GM06990 (cell line): Measurements from ENCODE around the gene TRA2A.

Source experiments
- DNase-seq: peaks from one replicate; pipeline ENCODE4 v3.0.0-alpha.2; 2011; ENCODE audit not compliant: insufficient read length; ENCODE audit errors: extremely low read depth
- H3K27me3 ChIP-seq: replicated peaks from 2 replicates; pipeline ENCODE4 v1.6.0; 2011; ENCODE audit warnings: low read length; ENCODE audit not compliant: control insufficient read depth, insufficient read depth
- H3K36me3 ChIP-seq: 2 replicates; pipeline ENCODE4 v1.5.1; 2011; ENCODE audit warnings: low read length; ENCODE audit not compliant: control insufficient read depth, insufficient read depth
- H3K4me3 ChIP-seq: replicated peaks from 2 replicates; pipeline ENCODE4 v1.5.1; 2011; ENCODE audit warnings: low read depth, mild to moderate bottlenecking, control low read depth, low read length
- TF ChIP-seq, protein P1 (sequence below): IDR thresholded peaks from 2 replicates; pipeline ENCODE4 v1.5.1; 2011; ENCODE audit warnings: low read length, control low read depth, mild to moderate bottlenecking, inconsistent platforms; ENCODE audit not compliant: insufficient read depth, poor library complexity, severe bottlenecking

TRA2A gene

DNA sequence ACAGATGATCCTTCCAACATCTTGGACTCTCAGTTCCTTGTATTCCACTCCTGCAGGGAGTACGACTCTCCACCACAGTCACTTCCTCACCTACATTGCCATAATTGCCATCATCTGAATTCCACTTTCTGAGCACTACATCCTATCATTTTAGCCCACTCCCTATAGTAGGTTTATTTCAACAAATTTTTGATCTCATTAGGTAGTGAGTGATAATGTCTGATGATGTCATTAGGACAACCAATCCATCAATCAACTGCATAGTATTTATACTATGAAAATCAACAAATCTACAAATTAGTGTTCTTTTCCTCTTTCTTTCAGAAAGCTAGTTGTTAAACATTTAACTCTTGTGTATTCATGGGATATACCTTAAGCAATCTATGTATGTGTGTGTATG, 13.7 kb upstream of the TRA2A start:
- no peaks in the 10 kb centered on the region for H3K36me3 ChIP-seq
- no peaks in the 10 kb centered on the region for H3K27me3 ChIP-seq
- H3K4me3 ChIP-seq = no peak overlapping the region
- no peak for DNase-seq
- TF ChIP-seq, protein P1, sequence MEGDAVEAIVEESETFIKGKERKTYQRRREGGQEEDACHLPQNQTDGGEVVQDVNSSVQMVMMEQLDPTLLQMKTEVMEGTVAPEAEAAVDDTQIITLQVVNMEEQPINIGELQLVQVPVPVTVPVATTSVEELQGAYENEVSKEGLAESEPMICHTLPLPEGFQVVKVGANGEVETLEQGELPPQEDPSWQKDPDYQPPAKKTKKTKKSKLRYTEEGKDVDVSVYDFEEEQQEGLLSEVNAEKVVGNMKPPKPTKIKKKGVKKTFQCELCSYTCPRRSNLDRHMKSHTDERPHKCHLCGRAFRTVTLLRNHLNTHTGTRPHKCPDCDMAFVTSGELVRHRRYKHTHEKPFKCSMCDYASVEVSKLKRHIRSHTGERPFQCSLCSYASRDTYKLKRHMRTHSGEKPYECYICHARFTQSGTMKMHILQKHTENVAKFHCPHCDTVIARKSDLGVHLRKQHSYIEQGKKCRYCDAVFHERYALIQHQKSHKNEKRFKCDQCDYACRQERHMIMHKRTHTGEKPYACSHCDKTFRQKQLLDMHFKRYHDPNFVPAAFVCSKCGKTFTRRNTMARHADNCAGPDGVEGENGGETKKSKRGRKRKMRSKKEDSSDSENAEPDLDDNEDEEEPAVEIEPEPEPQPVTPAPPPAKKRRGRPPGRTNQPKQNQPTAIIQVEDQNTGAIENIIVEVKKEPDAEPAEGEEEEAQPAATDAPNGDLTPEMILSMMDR = no peak

DNA sequence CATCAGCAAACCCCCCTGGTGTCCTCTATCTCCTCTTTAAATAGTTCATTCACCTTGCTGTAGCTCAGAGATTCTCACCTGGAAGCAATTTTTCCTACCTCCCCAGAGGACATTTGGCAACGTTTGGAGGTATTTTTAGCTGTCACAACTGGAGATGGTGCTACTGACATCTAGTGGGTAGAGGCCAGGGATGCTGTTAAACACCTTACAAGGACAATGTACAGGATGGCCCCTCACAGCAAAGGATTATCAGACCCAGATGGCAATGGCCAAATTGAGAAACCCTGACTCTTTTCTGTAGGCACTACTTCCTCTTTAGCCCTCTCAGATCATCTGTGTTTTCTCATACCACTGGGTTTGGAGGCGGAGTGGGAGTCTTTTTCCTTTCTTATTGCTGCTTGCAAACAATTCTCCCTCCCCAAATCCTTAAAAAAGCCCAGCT, 13.2 kb upstream of the TRA2A start:
- H3K4me3 ChIP-seq = no peak overlapping the region
- DNase-seq = peak; percentile 51
- TF ChIP-seq, protein P1 = peak; percentile 57
- H3K27me3 ChIP-seq = no peaks in the 10 kb centered on the region
- no peaks in the 10 kb centered on the region for H3K36me3 ChIP-seq

DNA sequence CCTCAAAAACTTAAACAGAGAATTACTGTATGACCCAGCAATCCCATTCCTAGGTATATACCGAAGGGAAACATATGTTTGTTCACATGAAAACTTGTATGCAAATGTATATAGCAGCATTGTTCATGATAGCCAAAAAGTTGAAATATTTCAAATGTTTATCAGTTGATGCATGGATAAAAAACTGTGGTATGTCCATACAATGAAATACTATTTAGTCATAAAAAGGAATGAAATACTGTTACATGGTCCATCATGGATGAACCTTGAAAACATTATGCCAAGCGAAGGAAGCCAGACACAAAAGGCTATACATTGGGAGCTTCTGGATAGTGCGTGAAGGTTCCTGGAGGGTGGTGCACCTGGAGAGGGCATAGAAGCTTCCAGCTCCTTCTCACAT, 11.0 kb upstream of the TRA2A start:
- TF ChIP-seq, protein P1 = no peak
- Histone ChIP-seq H3K4me3 (no peak overlapping the region), H3K36me3 (no peaks in the 10 kb centered on the region), H3K27me3 (no peaks in the 10 kb centered on the region)
- no peak for DNase-seq

DNA sequence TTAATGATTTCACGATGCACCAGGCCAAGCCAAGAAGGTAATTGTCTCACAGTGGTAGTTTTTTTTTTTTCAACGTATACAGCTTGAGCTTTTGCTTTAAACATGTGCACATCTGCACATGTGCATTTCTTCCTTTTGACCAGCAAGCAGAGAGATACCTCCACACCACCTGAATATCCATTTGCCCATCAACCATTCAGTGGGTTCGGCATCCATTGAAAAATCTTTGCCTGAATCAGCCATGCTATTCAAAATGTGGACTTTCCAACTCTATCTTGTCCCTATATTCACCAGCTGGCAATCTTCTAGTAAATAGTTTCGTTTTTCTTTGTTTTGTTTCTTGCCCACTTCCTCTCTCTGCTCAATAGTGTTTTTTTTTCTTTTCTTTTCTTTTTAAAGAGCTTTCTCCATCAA, 7.7 kb upstream of the TRA2A start:
- TF ChIP-seq, protein P1 = no peak
- no peaks in the 10 kb centered on the region for H3K27me3 ChIP-seq
- no peaks in the 10 kb centered on the region for H3K36me3 ChIP-seq
- DNase-seq = no peak
- H3K4me3 ChIP-seq = no peak overlapping the region

DNA sequence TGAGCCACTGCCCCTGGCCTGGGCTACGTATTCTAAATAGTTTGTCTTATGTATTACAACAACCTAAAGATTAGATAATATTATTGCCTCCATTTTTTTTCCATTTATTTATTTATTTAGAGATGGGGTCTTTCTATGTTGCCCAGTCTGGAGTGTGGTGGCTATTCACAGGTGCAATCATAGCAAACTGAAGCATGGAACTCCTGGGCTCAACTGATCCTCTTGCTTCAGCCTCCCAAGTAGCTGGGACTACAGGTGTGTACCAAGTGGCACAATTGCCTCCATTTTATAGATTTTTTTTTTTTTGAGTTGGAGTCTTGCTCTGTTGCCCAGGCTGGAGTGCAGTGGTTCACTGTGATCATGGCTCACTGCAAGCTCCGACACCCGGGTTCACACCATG, 6.5 kb upstream of the TRA2A start:
- Histone ChIP-seq H3K4me3 (no peak overlapping the region), H3K36me3 (no peaks in the 10 kb centered on the region), H3K27me3 (no peaks in the 10 kb centered on the region)
- DNase-seq = no peak
- TF ChIP-seq, protein P1 = no peak

DNA sequence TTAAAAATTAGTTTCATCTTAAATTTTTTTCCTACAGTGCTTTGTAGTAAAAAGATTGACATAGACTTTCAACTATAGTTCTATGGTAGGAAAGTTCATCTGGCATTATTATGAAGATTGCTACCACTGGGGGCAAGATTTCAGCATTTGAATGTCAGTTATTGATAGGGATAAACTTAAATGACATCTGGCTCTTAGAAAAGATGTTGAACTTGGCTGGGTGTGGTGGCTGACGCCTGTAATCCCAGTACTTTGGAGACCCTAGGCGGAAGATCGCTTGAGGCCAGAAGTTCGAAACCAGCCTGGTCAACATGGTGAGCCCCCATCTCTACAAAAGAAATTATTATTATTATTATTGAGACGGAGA, 1.4 kb upstream of the TRA2A start:
- TF ChIP-seq, protein P1 = no peak
- no peaks in the 10 kb centered on the region for H3K36me3 ChIP-seq
- H3K4me3 ChIP-seq = no peak overlapping the region
- no peak for DNase-seq
- no peaks in the 10 kb centered on the region for H3K27me3 ChIP-seq
